Neuron (in vitro differentiated cells): ENCODE results near the gene CTIF.

Source experiments
- H2AFZ ChIP-seq: one replicate; pipeline ENCODE4 v1.6.1; 2013; ENCODE audit warnings: low read depth, mild to moderate bottlenecking, inconsistent platforms, low read length, moderate library complexity
- H3K27me3 ChIP-seq: one replicate; pipeline ENCODE4 v1.6.1; 2013; ENCODE audit warnings: low read length; ENCODE audit not compliant: insufficient read depth
- H3K36me3 ChIP-seq: one replicate; pipeline ENCODE4 v1.6.1; 2013; ENCODE audit warnings: low read length; ENCODE audit not compliant: insufficient read depth
- H3K4me1 ChIP-seq: one replicate; pipeline ENCODE4 v1.6.1; 2013; ENCODE audit warnings: low read length; ENCODE audit not compliant: insufficient read depth
- H3K4me3 ChIP-seq: 2 replicates; pipeline ENCODE4 v1.5.1; 2013; ENCODE audit warnings: mild to moderate bottlenecking, low read length, moderate library complexity
- H3K9me3 ChIP-seq: one replicate; pipeline ENCODE4 v1.6.1; 2013; ENCODE audit warnings: low read length

CTIF gene

GRCh38 chr18:48548011-48548771 lies 9.4 kb downstream of the CTIF start:
- no peak overlapping the region for H2AFZ ChIP-seq
- no peaks in the 10 kb centered on the region for H3K9me3 ChIP-seq
- no peaks in the 10 kb centered on the region for H3K36me3 ChIP-seq
- no peak overlapping the region for H3K4me3 ChIP-seq
- no peaks in the 10 kb centered on the region for H3K27me3 ChIP-seq
- H3K4me1 ChIP-seq, result peaks cover 28% of the 10 kb centered on the region

DNA sequence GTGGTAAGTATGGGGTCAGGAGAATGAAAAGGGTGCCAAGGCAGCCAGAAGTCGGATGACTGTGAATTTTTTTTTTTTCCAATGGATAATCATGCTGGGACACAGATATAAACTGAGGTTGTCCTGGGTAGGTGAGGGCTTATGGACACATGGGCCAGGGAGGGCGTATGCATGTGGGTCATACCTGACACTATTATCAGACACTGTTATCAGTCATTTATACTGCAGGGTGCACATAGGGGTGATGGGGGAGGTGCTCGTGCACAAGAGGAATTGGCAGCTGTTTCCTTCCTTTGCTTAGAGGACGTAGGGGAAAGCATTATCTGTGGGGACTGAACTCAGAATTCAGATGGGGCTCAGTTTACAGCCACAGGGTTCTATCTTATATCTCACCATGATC lies 10.1 kb downstream of the CTIF start:
- Histone ChIP-seq H3K9me3 (no peaks in the 10 kb centered on the region), H3K36me3 (no peaks in the 10 kb centered on the region), H2AFZ (no peak overlapping the region), H3K4me1 (peaks cover 28% of the 10 kb centered on the region), H3K4me3 (no peak overlapping the region), H3K27me3 (no peaks in the 10 kb centered on the region)

GRCh38 chr18:48550101-48550729 lies 11.4 kb downstream of the CTIF start:
- H3K4me3 ChIP-seq, result no peak overlapping the region
- H3K36me3 ChIP-seq, result no peaks in the 10 kb centered on the region
- no peaks in the 10 kb centered on the region for H3K27me3 ChIP-seq
- no peak overlapping the region for H2AFZ ChIP-seq
- H3K9me3 ChIP-seq, result no peaks in the 10 kb centered on the region
- peaks cover 24% of the 10 kb centered on the region for H3K4me1 ChIP-seq

DNA sequence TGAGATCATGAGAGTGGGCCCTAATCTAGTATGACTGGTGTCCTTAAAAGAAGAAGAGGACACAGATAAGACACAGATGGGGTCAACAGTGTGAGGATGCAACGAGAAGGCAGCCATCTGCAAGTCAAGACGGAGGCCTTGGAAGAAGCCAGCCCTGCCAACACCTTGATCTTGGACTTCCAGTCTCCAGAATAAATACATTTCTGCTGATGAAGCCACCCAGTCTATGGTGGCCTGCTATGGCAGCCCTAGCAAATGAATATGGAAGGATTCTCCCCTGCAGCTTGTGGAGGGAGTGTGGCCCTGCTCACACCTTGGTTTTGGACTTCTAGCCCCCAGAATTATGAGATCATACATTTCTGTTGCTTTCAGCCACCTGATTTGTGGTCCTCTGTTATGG lies 12.3 kb downstream of the CTIF start:
- H3K27me3 ChIP-seq, result no peaks in the 10 kb centered on the region
- peaks cover 2% of the 10 kb centered on the region for H3K36me3 ChIP-seq
- peaks cover 15% of the 10 kb centered on the region for H3K4me1 ChIP-seq
- no peak overlapping the region for H3K4me3 ChIP-seq
- no peaks in the 10 kb centered on the region for H3K9me3 ChIP-seq
- H2AFZ ChIP-seq, result no peak overlapping the region

DNA sequence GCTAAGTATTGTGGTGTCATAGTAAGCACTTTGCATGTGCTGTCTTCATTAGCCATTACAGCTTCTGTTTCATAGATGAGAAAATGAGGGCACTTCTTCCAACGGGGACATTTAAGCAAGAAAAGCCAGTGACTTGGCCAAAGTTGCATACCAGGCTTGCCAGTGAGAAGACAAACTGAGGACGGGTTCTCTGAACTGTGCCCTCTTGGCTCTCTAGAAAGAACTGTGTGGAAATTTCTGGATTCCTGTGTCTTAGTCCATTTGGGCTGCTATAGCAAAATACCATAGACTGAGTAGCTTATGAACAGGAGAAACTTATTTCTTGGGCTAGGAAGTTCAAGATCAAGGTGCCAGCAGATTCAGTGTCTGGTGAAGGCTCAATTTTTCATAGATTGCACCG lies 13.3 kb downstream of the CTIF start:
- Histone ChIP-seq H2AFZ (no peak overlapping the region), H3K4me3 (no peak overlapping the region), H3K9me3 (no peaks in the 10 kb centered on the region), H3K27me3 (no peaks in the 10 kb centered on the region), H3K36me3 (peaks cover 2% of the 10 kb centered on the region), H3K4me1 (peaks cover 5% of the 10 kb centered on the region)

- Histone ChIP-seq H3K9me3 (no peaks in the 10 kb centered on the region), H3K27me3 (no peaks in the 10 kb centered on the region), H2AFZ (no peak overlapping the region), H3K36me3 (peaks cover 2% of the 10 kb centered on the region), H3K4me1 (no peaks in the 10 kb centered on the region), H3K4me3 (no peak overlapping the region)
Measured at GRCh38 chr18:48553236-48553635, 14.4 kb downstream of the CTIF start.

GRCh38 chr18:48554610-48555400 lies 16.0 kb downstream of the CTIF start:
- Histone ChIP-seq H2AFZ (no peak overlapping the region), H3K36me3 (peaks cover 2% of the 10 kb centered on the region), H3K9me3 (peaks cover 4% of the 10 kb centered on the region)

DNA sequence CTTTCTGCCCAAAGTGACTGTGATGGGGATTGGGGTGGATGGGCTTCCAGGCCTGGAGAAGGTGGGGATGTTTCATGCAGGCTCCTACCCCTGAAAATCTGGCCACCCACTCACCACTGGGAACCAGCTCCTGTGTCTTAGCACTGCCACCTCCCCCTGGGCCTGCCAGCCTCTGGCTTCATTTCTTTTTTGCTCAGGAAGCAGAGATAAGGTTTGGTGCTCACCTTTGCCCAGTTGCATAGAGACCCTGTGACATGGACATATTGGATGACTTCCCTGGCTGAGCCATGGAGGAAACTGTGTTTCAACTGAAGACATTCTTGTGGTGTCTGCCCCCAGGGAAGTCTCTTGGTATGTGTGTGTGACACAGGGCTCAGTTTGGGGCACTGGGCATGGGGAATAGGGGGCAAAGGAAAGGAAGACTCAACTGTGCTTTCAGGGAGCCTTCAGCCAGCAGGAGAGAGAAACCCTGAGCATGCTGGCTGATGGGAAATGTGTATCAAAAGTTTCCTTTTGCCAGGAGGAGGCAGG lies 16.7 kb downstream of the CTIF start:
- peaks cover 2% of the 10 kb centered on the region for H3K36me3 ChIP-seq

More at GRCh38 chr18:48554610-48555400, 16.0 kb downstream of the CTIF start:
- no peak overlapping the region for H3K4me3 ChIP-seq
- no peaks in the 10 kb centered on the region for H3K27me3 ChIP-seq
- H3K4me1 ChIP-seq, result no peaks in the 10 kb centered on the region

DNA sequence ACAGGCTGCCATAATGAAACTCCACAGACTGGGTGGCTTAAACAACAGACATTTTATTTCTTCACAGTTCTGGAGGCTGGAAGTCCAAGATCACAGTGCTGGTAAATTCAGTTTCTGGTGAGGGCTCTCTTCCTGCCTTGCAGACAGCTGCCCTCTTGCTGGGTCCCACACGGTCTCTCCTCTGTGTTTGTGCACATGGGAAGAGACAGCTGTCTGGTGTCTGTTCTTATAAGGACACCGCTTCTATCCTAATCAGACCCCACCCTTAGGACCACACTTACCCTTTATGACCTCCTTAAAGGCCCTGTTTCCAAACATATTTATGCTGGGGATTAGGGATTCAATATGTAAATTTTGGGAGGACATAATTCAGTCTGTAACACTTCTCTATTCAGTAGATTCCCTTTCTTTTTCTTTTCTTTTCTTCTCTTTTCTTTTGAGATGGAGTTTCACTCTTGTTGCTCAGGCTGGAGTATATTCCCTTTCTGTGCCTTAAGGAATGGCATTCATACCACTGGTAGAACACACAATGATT lies 18.9 kb downstream of the CTIF start:
- H3K36me3 ChIP-seq, result peaks cover 2% of the 10 kb centered on the region
- H3K4me3 ChIP-seq, result no peak overlapping the region
- no peaks in the 10 kb centered on the region for H3K4me1 ChIP-seq
- H3K9me3 ChIP-seq, result peaks cover 4% of the 10 kb centered on the region
- no peaks in the 10 kb centered on the region for H3K27me3 ChIP-seq
- no peak overlapping the region for H2AFZ ChIP-seq

More for the DNA sequence above, 16.7 kb downstream of the CTIF start:
- Histone ChIP-seq H3K4me3 (no peak overlapping the region), H2AFZ (no peak overlapping the region), H3K9me3 (peaks cover 4% of the 10 kb centered on the region), H3K4me1 (no peaks in the 10 kb centered on the region), H3K27me3 (no peaks in the 10 kb centered on the region)

DNA sequence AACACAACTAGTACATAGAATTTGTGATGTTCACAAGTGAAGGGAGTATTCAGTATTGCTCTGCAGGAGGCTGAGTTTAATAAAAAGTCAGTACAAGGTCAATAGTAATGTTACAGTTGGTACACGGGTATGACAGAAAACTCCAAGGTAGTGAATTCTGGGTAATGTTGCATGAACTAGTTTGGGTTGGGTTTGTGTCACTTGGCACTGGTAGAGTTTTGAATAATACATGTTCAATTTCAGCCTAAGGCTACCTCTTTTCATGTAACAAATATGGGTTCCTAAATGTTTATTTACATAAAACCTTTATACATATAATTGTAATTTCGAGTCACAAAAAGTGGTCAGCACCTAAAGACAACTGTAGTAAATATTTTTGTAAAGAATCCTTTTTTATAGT lies 19.4 kb downstream of the CTIF start:
- Histone ChIP-seq H3K27me3 (no peaks in the 10 kb centered on the region), H2AFZ (no peak overlapping the region), H3K9me3 (peaks cover 4% of the 10 kb centered on the region), H3K4me3 (no peak overlapping the region), H3K36me3 (peaks cover 2% of the 10 kb centered on the region), H3K4me1 (no peaks in the 10 kb centered on the region)

DNA sequence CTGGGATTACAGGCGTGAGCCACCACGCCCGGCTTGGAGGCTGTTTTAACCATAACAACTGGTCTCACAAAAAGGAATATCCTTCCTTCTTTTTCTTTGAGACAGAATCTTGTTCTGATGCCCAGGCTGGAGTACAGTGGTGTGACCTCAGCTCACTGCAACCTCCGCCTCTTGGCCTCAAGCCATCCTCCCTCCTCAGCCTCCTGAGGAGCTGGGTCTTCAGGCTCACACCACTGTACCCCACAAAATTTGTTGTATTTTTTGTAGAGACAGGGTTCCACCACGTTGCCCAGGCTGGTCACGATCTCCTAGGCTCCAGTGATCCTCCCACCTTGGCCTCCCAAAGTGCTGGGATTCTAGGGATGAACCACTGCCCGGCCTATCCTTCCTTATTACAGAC lies 21.7 kb downstream of the CTIF start:
- no peak overlapping the region for H2AFZ ChIP-seq
- H3K27me3 ChIP-seq, result no peaks in the 10 kb centered on the region
- H3K36me3 ChIP-seq, result peaks cover 1% of the 10 kb centered on the region
- no peaks in the 10 kb centered on the region for H3K4me1 ChIP-seq
- peaks cover 4% of the 10 kb centered on the region for H3K9me3 ChIP-seq
- no peak overlapping the region for H3K4me3 ChIP-seq

DNA sequence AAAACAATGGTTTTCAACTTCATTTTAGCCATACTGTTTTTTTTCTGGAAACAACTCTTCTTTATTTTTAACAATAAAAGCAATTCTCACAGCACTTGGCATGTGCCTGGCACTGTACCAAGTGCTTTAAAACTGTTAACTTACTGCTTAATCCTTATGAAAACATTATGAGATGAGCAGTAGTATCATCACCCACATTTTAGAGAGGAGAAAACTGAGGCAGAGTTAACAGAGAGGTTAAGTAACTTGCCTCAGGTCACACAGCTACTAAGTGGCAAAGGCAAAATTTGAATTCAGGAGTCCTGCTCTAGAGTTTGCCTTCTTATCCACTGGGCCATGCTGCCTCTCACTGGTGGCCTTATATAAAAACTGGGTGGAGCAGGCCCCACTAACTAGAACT lies 23.2 kb downstream of the CTIF start:
- peaks cover 4% of the 10 kb centered on the region for H3K9me3 ChIP-seq
- no peak overlapping the region for H3K4me3 ChIP-seq
- H3K27me3 ChIP-seq, result no peaks in the 10 kb centered on the region
- H3K36me3 ChIP-seq, result no peaks in the 10 kb centered on the region
- no peaks in the 10 kb centered on the region for H3K4me1 ChIP-seq
- H2AFZ ChIP-seq, result no peak overlapping the region

DNA sequence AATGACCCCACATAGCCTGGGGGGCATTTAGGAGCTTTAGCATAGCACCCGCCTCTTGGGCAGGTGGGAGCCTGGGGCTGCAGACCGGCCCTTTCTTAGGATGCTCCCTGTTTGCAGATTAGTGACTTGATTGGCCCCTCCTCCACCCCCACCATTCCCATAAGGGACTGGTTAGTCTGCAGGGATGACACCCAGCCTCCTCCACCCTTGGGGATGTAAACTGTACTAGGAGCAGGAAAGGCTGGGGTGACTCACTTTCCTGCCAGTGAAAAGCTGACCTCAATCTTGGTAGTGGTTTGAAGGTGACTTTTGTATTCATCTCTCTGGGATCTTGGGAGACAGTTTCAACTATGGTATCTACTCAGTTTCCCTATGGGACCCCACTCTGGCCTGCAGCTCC lies 24.2 kb downstream of the CTIF start:
- Histone ChIP-seq H3K27me3 (no peaks in the 10 kb centered on the region), H3K36me3 (no peaks in the 10 kb centered on the region), H3K9me3 (peaks cover 4% of the 10 kb centered on the region), H2AFZ (no peak overlapping the region), H3K4me3 (no peak overlapping the region), H3K4me1 (no peaks in the 10 kb centered on the region)
